PC-9 (cell line): Measurements from ENCODE around the gene TIMP3.

Experiments
- EZH2 ChIP-seq: fragments of 200-600 bp; sonication (generic); IDR thresholded peaks from 2 replicates; pipeline ENCODE4 v1.8.0; 2017; ENCODE audit warnings: antibody characterized with exemption, low read depth
- TF ChIP-seq, protein P1 (sequence below): fragments of 200-600 bp; sonication (generic); conservative IDR thresholded peaks from 2 replicates; pipeline ENCODE4 v1.6.1; 2017; ENCODE audit warnings: mixed run types, antibody characterized with exemption, mild to moderate bottlenecking, moderate library complexity

DNA sequence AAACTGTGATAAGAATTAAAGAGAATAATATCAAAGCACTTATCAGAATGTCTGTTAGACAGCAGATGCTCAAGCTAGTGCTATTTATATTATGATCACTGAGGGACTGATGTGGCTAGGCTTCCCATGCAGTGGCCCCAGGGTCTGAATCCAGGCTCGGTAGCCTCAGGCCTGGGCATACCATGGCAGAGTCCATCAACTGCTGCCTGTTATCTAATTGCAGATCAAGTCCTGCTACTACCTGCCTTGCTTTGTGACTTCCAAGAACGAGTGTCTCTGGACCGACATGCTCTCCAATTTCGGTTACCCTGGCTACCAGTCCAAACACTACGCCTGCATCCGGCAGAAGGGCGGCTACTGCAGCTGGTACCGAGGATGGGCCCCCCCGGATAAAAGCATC lies 57.5 kb downstream of the TIMP3 start:
- no peak for TF ChIP-seq EZH2
- TF ChIP-seq, protein P1, sequence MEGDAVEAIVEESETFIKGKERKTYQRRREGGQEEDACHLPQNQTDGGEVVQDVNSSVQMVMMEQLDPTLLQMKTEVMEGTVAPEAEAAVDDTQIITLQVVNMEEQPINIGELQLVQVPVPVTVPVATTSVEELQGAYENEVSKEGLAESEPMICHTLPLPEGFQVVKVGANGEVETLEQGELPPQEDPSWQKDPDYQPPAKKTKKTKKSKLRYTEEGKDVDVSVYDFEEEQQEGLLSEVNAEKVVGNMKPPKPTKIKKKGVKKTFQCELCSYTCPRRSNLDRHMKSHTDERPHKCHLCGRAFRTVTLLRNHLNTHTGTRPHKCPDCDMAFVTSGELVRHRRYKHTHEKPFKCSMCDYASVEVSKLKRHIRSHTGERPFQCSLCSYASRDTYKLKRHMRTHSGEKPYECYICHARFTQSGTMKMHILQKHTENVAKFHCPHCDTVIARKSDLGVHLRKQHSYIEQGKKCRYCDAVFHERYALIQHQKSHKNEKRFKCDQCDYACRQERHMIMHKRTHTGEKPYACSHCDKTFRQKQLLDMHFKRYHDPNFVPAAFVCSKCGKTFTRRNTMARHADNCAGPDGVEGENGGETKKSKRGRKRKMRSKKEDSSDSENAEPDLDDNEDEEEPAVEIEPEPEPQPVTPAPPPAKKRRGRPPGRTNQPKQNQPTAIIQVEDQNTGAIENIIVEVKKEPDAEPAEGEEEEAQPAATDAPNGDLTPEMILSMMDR: no peak
